Measurements from ENCODE around the gene USP48.

DNA sequence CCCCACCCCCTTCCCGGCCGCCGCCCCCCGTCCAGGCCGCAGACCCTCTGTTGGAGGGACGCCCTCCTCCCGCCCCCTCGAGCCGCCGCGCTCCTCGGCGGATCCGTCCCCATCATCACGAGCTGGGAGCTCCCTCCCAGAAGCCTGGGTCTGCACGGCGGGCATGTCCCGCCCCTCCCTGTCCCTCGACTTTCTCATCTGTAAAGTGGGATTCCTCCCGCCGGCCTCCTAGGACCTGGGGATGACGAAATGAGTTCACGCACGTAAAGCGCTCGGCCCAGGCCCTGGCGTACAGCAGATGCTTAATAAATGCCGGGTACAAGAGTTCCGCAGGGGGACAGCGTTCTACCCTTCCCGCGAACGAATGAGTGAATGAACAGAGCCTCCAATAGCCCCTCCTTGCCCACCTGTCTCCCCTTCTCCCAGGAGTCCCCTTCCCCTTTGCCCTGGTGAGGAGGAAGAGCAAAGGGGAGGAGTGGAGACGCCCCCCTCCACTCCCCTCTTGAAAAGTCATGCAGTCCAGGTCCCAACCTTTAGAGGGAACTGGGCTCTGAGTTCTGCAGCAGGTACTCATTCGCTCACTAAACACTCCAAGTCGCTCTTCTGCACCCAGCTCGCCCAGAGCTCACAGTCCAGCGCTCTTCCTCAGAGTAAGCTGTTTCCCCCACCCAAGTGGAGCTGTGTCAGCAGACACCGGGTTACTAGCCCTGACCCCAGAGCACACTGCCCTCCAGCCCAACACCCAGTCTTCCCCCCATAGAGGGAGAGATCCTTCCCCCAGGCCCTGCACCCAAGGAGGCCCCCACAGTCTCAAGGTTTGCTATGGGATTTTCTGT lies 130.6 kb downstream of the USP48 start:
- no peak for TF ChIP-seq YY1 (IDR thresholded peaks at IDR 0.05; ENCODE audit: low read depth)
- no peak for TF ChIP-seq TAF1 (IDR thresholded peaks at IDR 0.05; ENCODE audit: low read depth)
- no peak for TF ChIP-seq MAX (IDR thresholded peaks at IDR 0.05)
- TF ChIP-seq EP300 (IDR thresholded peaks at IDR 0.05; ENCODE audit: borderline replicate concordance), result no peak
- TF ChIP-seq RAD21 (IDR thresholded peaks at IDR 0.05; ENCODE audit: low read depth), result no peak
- TF ChIP-seq CREB1 (IDR thresholded peaks at IDR 0.05; ENCODE audit: low read depth), result no peak
- TF ChIP-seq REST (IDR thresholded peaks at IDR 0.05; ENCODE audit: low read depth), result no peak
- TF ChIP-seq CEBPB (IDR thresholded peaks at IDR 0.05), result no peak
- TF ChIP-seq TEAD4 (IDR thresholded peaks at IDR 0.05), result no peak
- no peak for TF ChIP-seq EGR1 (IDR thresholded peaks at IDR 0.05)
- no peak for TF ChIP-seq FOXM1 (IDR thresholded peaks at IDR 0.05; ENCODE audit: borderline replicate concordance, low read depth)
- no peak for TF ChIP-seq NFIC (IDR thresholded peaks at IDR 0.05)
- TF ChIP-seq TCF12 (IDR thresholded peaks at IDR 0.05; ENCODE audit: low read depth), result no peak

Measured in Ishikawa (cell line).